SU-DHL-6 (cell line): ENCODE results near the gene CYP21A2.
"Not testable (repeated sequence)": the region's sequence is repeated elsewhere in the genome, so short reads cannot be mapped to it uniquely, and the experiment has no call there.

ENCODE experiments used
- CTCF ChIP-seq: fragments of 200-600 bp; sonication (generic); IDR thresholded peaks from one replicate; pipeline ENCODE4 v1.5.1; 2017; ENCODE audit warnings: antibody characterized with exemption, mild to moderate bottlenecking, low read length, moderate library complexity; ENCODE audit not compliant: insufficient read depth, poor library complexity, severe bottlenecking
- EZH2phosphoT487 ChIP-seq: fragments of 200-600 bp; sonication (generic), shearing (Covaris generic); conservative IDR thresholded peaks from 2 replicates; pipeline ENCODE4 v1.6.1; 2018; ENCODE audit warnings: mild to moderate bottlenecking, antibody characterized with exemption, low read length, moderate library complexity, mixed read lengths

- TF ChIP-seq EZH2phosphoT487, CTCF: not testable (repeated sequence)
Measured at GRCh38 chr6:32008037-32008436, 30.2 kb upstream of the CYP21A2 start.
